Left ventricle myocardium inferior (tissue), 1 donor: Measurements from ENCODE around the gene GRM8. TPM values are rescaled to one million over a fixed set of nuclear protein-coding genes. Genes with fewer than 3 reads are reported as not detected.

Source experiments
- DNase-seq: peaks from one replicate; pipeline ENCODE4 v3.0.0-alpha.2; 2020
- H3K27ac ChIP-seq: fragments of 200-600 bp; replicated peaks from 2 replicates; pipeline ENCODE4 v1.8.0; 2021
- H3K27me3 ChIP-seq: fragments of 200-600 bp; 2 replicates; pipeline ENCODE4 v1.8.0; 2021; ENCODE audit warnings: low read depth
- H3K36me3 ChIP-seq: fragments of 200-600 bp; 2 replicates; pipeline ENCODE4 v1.8.0; 2021
- H3K4me1 ChIP-seq: fragments of 200-600 bp; 2 replicates; pipeline ENCODE4 v1.8.0; 2021
- H3K4me3 ChIP-seq: fragments of 200-600 bp; 2 replicates; pipeline ENCODE4 v1.8.0; 2021; ENCODE audit warnings: mild to moderate bottlenecking, moderate library complexity
- H3K9me3 ChIP-seq: fragments of 200-600 bp; replicated peaks from 2 replicates; pipeline ENCODE4 v1.8.0; 2021
- intact Hi-C: fragments of 100-400 bp; cut with micrococcal nuclease; formaldehyde crosslinking; loops from one replicate; pipeline ENCODE4 v1.11.0; 2022
- total RNA-seq: library from RNA; stranded (reverse); fragmentation: NEBNext Ultra II Directional; extraction: Animal tissue kit (Norgen Biotek cat#: 25700); gene quantifications from one replicate; pipeline ENCODE4 v1.2.1, GENCODE V29; 2021
- TF ChIP-seq, protein P1 (sequence below): fragments of 200-600 bp; IDR thresholded peaks from 2 replicates; pipeline ENCODE4 v1.8.0; 2021; ENCODE audit warnings: antibody characterized with exemption, mild to moderate bottlenecking, borderline replicate concordance
- donor health status: DM: no; HTN: yes; CAD: no; lungs with severe emphysema.

Gene GRM8
- total RNA-seq, 1 donor from 2014 or later = 0.69 TPM

GRCh38 chr7:127081539-127081938 lies 171.2 kb downstream of the GRM8 start:
- no peaks in the 10 kb centered on the region for H3K4me1 ChIP-seq
- no peaks in the 10 kb centered on the region for H3K27me3 ChIP-seq
- H3K27ac ChIP-seq = no peak overlapping the region
- TF ChIP-seq, protein P1, sequence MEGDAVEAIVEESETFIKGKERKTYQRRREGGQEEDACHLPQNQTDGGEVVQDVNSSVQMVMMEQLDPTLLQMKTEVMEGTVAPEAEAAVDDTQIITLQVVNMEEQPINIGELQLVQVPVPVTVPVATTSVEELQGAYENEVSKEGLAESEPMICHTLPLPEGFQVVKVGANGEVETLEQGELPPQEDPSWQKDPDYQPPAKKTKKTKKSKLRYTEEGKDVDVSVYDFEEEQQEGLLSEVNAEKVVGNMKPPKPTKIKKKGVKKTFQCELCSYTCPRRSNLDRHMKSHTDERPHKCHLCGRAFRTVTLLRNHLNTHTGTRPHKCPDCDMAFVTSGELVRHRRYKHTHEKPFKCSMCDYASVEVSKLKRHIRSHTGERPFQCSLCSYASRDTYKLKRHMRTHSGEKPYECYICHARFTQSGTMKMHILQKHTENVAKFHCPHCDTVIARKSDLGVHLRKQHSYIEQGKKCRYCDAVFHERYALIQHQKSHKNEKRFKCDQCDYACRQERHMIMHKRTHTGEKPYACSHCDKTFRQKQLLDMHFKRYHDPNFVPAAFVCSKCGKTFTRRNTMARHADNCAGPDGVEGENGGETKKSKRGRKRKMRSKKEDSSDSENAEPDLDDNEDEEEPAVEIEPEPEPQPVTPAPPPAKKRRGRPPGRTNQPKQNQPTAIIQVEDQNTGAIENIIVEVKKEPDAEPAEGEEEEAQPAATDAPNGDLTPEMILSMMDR = no peak
- peaks cover 10% of the 10 kb centered on the region for H3K9me3 ChIP-seq
- no peak for DNase-seq
- no peaks in the 10 kb centered on the region for H3K36me3 ChIP-seq
- H3K4me3 ChIP-seq = no peak overlapping the region
- intact Hi-C loops = no loop called here

- no peaks in the 10 kb centered on the region for H3K36me3 ChIP-seq
- no peak for DNase-seq
Measured at GRCh38 chr7:127080576-127080975, 172.2 kb downstream of the GRM8 start.

GRCh38 chr7:127066974-127067373 lies 185.8 kb downstream of the GRM8 start:
- peaks cover 4% of the 10 kb centered on the region for H3K27me3 ChIP-seq
- intact Hi-C loops = no loop called here
- no peak for DNase-seq
- H3K27ac ChIP-seq = no peak overlapping the region
- no peaks in the 10 kb centered on the region for H3K36me3 ChIP-seq
- no peaks in the 10 kb centered on the region for H3K4me1 ChIP-seq
- H3K9me3 ChIP-seq = peaks cover 35% of the 10 kb centered on the region
- H3K4me3 ChIP-seq = no peak overlapping the region
- TF ChIP-seq, protein P1 = no peak

More at GRCh38 chr7:127080576-127080975, 172.2 kb downstream of the GRM8 start:
- Histone ChIP-seq H3K27ac (no peak overlapping the region), H3K4me1 (no peaks in the 10 kb centered on the region), H3K27me3 (no peaks in the 10 kb centered on the region), H3K4me3 (no peak overlapping the region), H3K9me3 (peaks cover 10% of the 10 kb centered on the region)
- TF ChIP-seq, protein P1 = no peak
- intact Hi-C loops = no loop called here

DNA sequence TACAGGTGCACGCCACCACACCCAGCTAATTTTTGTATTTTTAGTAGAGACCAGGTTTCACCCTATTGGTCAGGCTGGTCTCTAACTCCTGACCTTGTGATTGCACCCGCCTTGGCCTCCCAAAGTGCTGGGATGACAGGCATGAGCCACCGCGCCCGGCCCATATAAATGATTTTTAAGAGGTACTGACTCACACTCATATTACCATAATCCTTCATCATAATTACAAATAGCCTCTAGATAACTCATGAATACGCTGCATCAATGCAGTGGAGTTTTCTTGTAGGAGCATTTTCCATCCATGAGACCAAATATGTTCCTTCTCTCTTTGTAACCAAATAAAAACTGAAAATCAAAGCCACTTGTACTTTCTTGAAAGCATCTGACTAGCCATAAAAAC lies 193.3 kb downstream of the GRM8 start:
- H3K9me3 ChIP-seq = peaks cover 24% of the 10 kb centered on the region
- no peaks in the 10 kb centered on the region for H3K27me3 ChIP-seq
- no peaks in the 10 kb centered on the region for H3K4me1 ChIP-seq
- TF ChIP-seq, protein P1 = no peak
- H3K4me3 ChIP-seq = no peak overlapping the region
- DNase-seq = no peak
- no peak overlapping the region for H3K27ac ChIP-seq
- intact Hi-C loops = no loop called here
- H3K36me3 ChIP-seq = no peaks in the 10 kb centered on the region

- no peaks in the 10 kb centered on the region for H3K27me3 ChIP-seq
- H3K4me3 ChIP-seq = no peak overlapping the region
- H3K27ac ChIP-seq = no peak overlapping the region
- intact Hi-C loops = no loop called here
- peaks cover 8% of the 10 kb centered on the region for H3K9me3 ChIP-seq
- TF ChIP-seq, protein P1 = no peak
- H3K36me3 ChIP-seq = no peaks in the 10 kb centered on the region
- no peak for DNase-seq
- H3K4me1 ChIP-seq = no peaks in the 10 kb centered on the region
Measured at GRCh38 chr7:127057918-127058317, 194.8 kb downstream of the GRM8 start.

DNA sequence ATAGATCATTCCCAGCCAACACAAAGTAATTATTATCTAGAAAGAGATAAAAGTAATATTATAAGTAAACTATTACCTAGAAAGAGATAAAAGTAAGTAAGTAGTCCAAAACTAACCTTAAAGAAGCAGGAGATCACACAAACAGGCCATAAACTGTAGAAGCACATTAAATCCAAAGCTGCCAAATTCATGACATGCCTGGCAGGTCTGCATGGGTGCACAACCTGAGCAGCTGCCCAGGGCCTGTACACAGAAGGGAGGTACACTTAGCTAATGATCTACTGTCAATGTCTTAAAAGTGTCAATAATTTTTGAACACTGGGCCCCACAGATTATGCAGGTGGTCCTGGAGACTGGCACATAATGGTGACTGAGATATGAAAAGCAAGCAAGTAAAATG lies 196.5 kb downstream of the GRM8 start:
- TF ChIP-seq, protein P1 = no peak
- Histone ChIP-seq H3K27me3 (no peaks in the 10 kb centered on the region), H3K36me3 (no peaks in the 10 kb centered on the region), H3K9me3 (no peaks in the 10 kb centered on the region), H3K4me1 (no peaks in the 10 kb centered on the region), H3K27ac (no peak overlapping the region), H3K4me3 (no peak overlapping the region)
- intact Hi-C loops = no loop called here
- DNase-seq = no peak
